Progenitor cell of endocrine pancreas (in vitro differentiated cells): ENCODE measurements around the gene FOXN3. TPM values are rescaled to one million over a fixed set of nuclear protein-coding genes. Genes with fewer than 3 reads are reported as not detected.

Source experiments
- DNase-seq: peaks from one replicate; pipeline ENCODE4 v3.0.0; 2021; ENCODE audit warnings: low spot score; ENCODE audit not compliant: unreplicated experiment
- H3K27ac Mint-ChIP-seq: 2 replicates; pipeline ENCODE4 v1.8.0; 2021; ENCODE audit warnings: mild to moderate bottlenecking, moderate library complexity, mixed read lengths
- H3K27me3 Mint-ChIP-seq: 2 replicates; pipeline ENCODE4 v1.8.0; 2021; ENCODE audit warnings: mixed read lengths
- H3K36me3 Mint-ChIP-seq: 2 replicates; pipeline ENCODE4 v1.8.0; 2022; ENCODE audit warnings: mixed read lengths; ENCODE audit not compliant: insufficient read depth
- H3K4me1 Mint-ChIP-seq: 2 replicates; pipeline ENCODE4 v1.8.0; 2021; ENCODE audit warnings: low read depth, mixed read lengths
- H3K4me3 Mint-ChIP-seq: 2 replicates; pipeline ENCODE4 v1.8.0; 2021; ENCODE audit warnings: low read depth, mild to moderate bottlenecking, moderate library complexity, mixed read lengths
- H3K9me3 Mint-ChIP-seq: 2 replicates; pipeline ENCODE4 v1.8.0; 2021; ENCODE audit warnings: low read depth, mixed read lengths
- CTCF ChIP-seq: fragments of 200-600 bp; sonication (generic); IDR thresholded peaks from one replicate; pipeline ENCODE4 v1.5.0; 2021; ENCODE audit warnings: antibody characterized with exemption, mild to moderate bottlenecking; ENCODE audit not compliant: unreplicated experiment
- total RNA-seq: library from RNA; stranded (reverse); gene quantifications from 2 replicates; pipeline ENCODE4 v1.2.1, GENCODE V29; 2021

The FOXN3 gene
- total RNA-seq, 1 donor from 2014 or later: 25.8 TPM

GRCh38 chr14:89182326-89182725 lies 234.7 kb downstream of the FOXN3 start:
- H3K27me3 Mint-ChIP-seq: peaks cover 34% of the 10 kb centered on the region
- no peak overlapping the region for H3K27ac Mint-ChIP-seq
- H3K4me1 Mint-ChIP-seq: no peaks in the 10 kb centered on the region
- no peaks in the 10 kb centered on the region for H3K9me3 Mint-ChIP-seq
- TF ChIP-seq CTCF: no peak
- H3K4me3 Mint-ChIP-seq: no peak overlapping the region
- peaks cover 4% of the 10 kb centered on the region for H3K36me3 Mint-ChIP-seq
- no peak for DNase-seq

DNA sequence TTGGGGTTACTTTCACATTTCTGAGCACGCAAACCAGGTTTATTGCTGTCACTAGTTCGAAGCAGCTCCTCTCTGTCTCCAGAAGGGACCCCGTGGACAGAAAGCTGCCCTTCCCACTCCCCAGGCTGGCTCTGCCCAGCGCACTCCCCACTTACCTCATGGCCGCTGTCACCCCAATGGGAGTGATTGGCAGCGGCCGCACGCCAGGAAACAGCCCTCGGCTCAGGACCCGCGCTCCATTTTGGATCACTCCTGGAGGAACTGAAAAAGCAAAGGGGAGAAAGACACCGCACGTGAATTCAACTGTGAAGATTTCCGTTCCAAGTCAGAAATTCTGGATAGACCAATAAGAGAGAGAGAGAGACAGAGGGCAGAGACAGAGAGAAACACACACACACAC lies 236.5 kb downstream of the FOXN3 start:
- no peak for TF ChIP-seq CTCF
- peaks cover 4% of the 10 kb centered on the region for H3K36me3 Mint-ChIP-seq
- peaks cover 34% of the 10 kb centered on the region for H3K27me3 Mint-ChIP-seq
- no peak overlapping the region for H3K4me3 Mint-ChIP-seq
- H3K4me1 Mint-ChIP-seq: peaks cover 14% of the 10 kb centered on the region
- DNase-seq: no peak
- H3K27ac Mint-ChIP-seq: no peak overlapping the region
- no peaks in the 10 kb centered on the region for H3K9me3 Mint-ChIP-seq

DNA sequence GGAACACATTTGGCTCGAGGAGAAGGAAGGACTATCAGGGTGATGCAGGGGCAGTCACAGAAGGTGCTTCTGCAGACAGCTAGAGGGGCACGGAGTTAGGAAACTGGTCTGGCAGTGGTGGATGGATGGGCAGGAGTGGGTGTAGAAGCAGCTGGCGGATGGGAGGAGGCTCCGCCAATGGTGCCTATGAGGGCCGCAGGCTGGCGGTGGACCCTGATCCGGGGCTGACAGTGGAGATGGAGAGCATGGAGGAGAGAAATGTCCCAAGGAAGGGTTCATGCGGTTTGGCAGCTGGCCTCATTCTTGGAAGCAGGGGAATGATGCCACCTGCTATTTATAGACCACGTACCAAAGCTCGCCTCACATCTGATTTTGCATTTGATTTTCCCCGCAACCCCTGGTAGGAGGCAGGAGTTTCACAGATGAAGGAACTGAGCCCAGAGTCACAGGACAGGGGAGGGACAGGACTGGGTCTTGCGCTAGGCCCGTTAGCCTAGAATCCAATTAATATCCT lies 237.1 kb downstream of the FOXN3 start:
- Mint-ChIP-seq H3K27ac (no peak overlapping the region), H3K27me3 (peaks cover 31% of the 10 kb centered on the region), H3K36me3 (peaks cover 4% of the 10 kb centered on the region), H3K9me3 (no peaks in the 10 kb centered on the region), H3K4me1 (peaks cover 14% of the 10 kb centered on the region), H3K4me3 (no peak overlapping the region)
- no peak for TF ChIP-seq CTCF
- no peak for DNase-seq

DNA sequence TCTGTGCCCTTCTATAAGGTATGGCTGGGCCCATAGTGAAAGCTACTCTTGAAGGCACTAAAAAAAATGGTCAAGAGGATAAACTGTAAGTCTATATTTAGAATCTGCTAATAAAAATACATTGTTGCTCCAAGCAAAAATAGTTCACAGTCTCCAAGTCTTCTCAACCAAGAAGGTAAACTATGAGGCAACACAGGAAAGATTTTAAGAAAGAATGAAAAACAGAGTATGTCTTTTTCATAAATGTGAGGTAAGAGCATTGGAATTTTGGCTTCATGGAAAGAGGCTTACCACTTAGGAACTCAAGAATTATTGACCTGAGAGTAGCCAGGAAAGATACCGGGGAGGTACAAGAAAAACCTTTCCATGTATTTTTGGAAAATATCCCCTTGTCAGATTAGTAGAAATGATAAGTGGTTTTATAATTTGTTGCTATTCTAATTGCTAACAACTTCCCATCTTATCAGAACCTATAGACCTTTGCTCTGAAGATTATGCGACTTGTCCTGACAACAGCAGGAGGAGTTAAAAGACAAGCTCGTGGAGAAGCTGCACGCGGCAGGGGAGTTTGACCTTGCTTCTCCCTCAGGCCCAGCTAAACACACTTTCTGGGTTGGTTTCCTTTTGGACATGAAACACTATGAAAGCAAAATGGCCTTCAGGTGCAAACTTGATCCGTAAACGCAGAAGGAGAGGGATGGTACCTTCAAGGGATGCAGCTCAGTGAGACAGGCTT lies 238.1 kb downstream of the FOXN3 start:
- H3K4me1 Mint-ChIP-seq: peaks cover 14% of the 10 kb centered on the region
- DNase-seq: no peak
- no peaks in the 10 kb centered on the region for H3K9me3 Mint-ChIP-seq
- no peak for TF ChIP-seq CTCF
- peaks cover 10% of the 10 kb centered on the region for H3K36me3 Mint-ChIP-seq
- H3K4me3 Mint-ChIP-seq: no peak overlapping the region
- H3K27ac Mint-ChIP-seq: no peak overlapping the region
- H3K27me3 Mint-ChIP-seq: peaks cover 37% of the 10 kb centered on the region

- peaks cover 37% of the 10 kb centered on the region for H3K27me3 Mint-ChIP-seq
- H3K4me1 Mint-ChIP-seq: peaks cover 14% of the 10 kb centered on the region
- peaks cover 10% of the 10 kb centered on the region for H3K36me3 Mint-ChIP-seq
- no peak for DNase-seq
- H3K27ac Mint-ChIP-seq: no peak overlapping the region
- no peak for TF ChIP-seq CTCF
- no peak overlapping the region for H3K4me3 Mint-ChIP-seq
- no peaks in the 10 kb centered on the region for H3K9me3 Mint-ChIP-seq
Measured at GRCh38 chr14:89178376-89178775, 238.7 kb downstream of the FOXN3 start.
